GM12878 (cell line): Measurements from ENCODE around the gene ACSM6. TPM values are rescaled to one million over a fixed set of nuclear protein-coding genes. Genes with fewer than 3 reads are reported as not detected.

Source experiments
- E4F1 ChIP-seq: fragments of 450-650 bp; IDR thresholded peaks from 2 replicates; pipeline ENCODE4 v1.6.1; 2018; ENCODE audit warnings: borderline replicate concordance, mild to moderate bottlenecking; ENCODE audit not compliant: partially characterized antibody
- GABPA ChIP-seq: IDR thresholded peaks from 2 replicates; pipeline ENCODE4 v1.6.1; 2014; ENCODE audit warnings: antibody characterized with exemption, low read depth, mild to moderate bottlenecking, inconsistent platforms
- GATAD2B ChIP-seq: fragments of 450-650 bp; conservative IDR thresholded peaks from 2 replicates; pipeline ENCODE4 v1.6.1; 2017; ENCODE audit warnings: low read depth, mild to moderate bottlenecking, moderate library complexity
- IKZF1 ChIP-seq: fragments of 450-650 bp; conservative IDR thresholded peaks from 2 replicates; pipeline ENCODE4 v1.6.1; 2017; ENCODE audit warnings: antibody characterized with exemption, mild to moderate bottlenecking
- IRF3 ChIP-seq: fragments of 450-650 bp; IDR thresholded peaks from 2 replicates; pipeline ENCODE4 v1.6.1; 2014; ENCODE audit warnings: mild to moderate bottlenecking
- MAX ChIP-seq: IDR thresholded peaks from 2 replicates; pipeline ENCODE4 v1.6.1; 2012; ENCODE audit warnings: low read depth, low read length, improper control_type of control experiment
- PBX3 ChIP-seq: IDR thresholded peaks from 2 replicates; pipeline ENCODE4 v1.6.1; 2011; ENCODE audit warnings: mild to moderate bottlenecking, low read depth, low read length, moderate library complexity; ENCODE audit not compliant: insufficient replicate concordance
- PKNOX1 ChIP-seq: fragments of 450-650 bp; IDR thresholded peaks from 2 replicates; pipeline ENCODE4 v1.6.1; 2016; ENCODE audit warnings: mild to moderate bottlenecking
- SIN3A ChIP-seq: IDR thresholded peaks from 2 replicates; pipeline ENCODE4 v1.6.1; 2012; ENCODE audit warnings: low read depth, low read length, improper control_type of control experiment
- SKIL ChIP-seq: fragments of 450-650 bp; IDR thresholded peaks from 2 replicates; pipeline ENCODE4 v1.6.1; 2017; ENCODE audit warnings: mild to moderate bottlenecking, low read depth, inconsistent platforms; ENCODE audit not compliant: poor library complexity, severe bottlenecking
- SMAD1 ChIP-seq: fragments of 450-650 bp; IDR thresholded peaks from 2 replicates; pipeline ENCODE4 v1.6.1; 2018; ENCODE audit warnings: mild to moderate bottlenecking, low read depth; ENCODE audit not compliant: partially characterized antibody
- SREBF2 ChIP-seq: IDR thresholded peaks from 2 replicates; pipeline ENCODE4 v1.6.1; 2012; ENCODE audit warnings: mild to moderate bottlenecking, low read length
- TCF12 ChIP-seq: IDR thresholded peaks from 2 replicates; pipeline ENCODE4 v1.6.1; 2011; ENCODE audit warnings: low read depth, mild to moderate bottlenecking, low read length
- ZNF592 ChIP-seq: fragments of 450-650 bp; IDR thresholded peaks from 2 replicates; pipeline ENCODE4 v1.6.1; 2017; ENCODE audit warnings: mild to moderate bottlenecking, moderate library complexity
- ZNF622 ChIP-seq: fragments of 450-650 bp; IDR thresholded peaks from 2 replicates; pipeline ENCODE4 v1.6.1; 2017; ENCODE audit warnings: mild to moderate bottlenecking, inconsistent platforms
- ZSCAN29 ChIP-seq: fragments of 450-650 bp; IDR thresholded peaks from 2 replicates; pipeline ENCODE4 v1.6.1; 2017; ENCODE audit warnings: mild to moderate bottlenecking, moderate library complexity
- polyA plus RNA-seq, 11 experiments: library from polyadenylated mRNA; depleted of rRNA in 4 of 11; unstranded in 6 of 11; stranded (reverse) in 5 of 11; fragments of >200 nt; fragmentation: Nextera tagmentation in 4 of 11; fragmentation: Illumina TruSeq in 1 of 11; extraction: Ambion mirVana in 4 of 11; extraction: Trizol in 1 of 11; gene quantifications; 1 replicate in 1 of 11; 2 replicates in 10 of 11; pipeline versions ENCODE4 v1.2.1 to v1.2.3, GENCODE V29; 2011 to 2016; ENCODE audit warnings: inconsistent platforms in 2 of 11, missing spikeins in 2 of 11, low read depth in 1 of 11
- total RNA-seq, 4 experiments: library from RNA; depleted of rRNA in 3 of 4; stranded (reverse); fragments of >200 nt in 3 of 4; fragmentation: Illumina TruSeq in 1 of 4; extraction: Trizol in 1 of 4; gene quantifications; 2 replicates each; pipeline versions ENCODE4 v1.2.1 to v1.2.3, GENCODE V29; 2013 to 2021

ACSM6 gene
- total and polyA plus RNA-seq, 10 of the 15 experiments (the other 5 are each of a cell fraction or from before 2014, with no cell fraction given): 0.06 to 0.21 (median 0.20) TPM; not detected in 7

GRCh38 chr10:95236068-95236903, 42.2 kb downstream of the ACSM6 start (continued):
- TF ChIP-seq E4F1 (no peak), SIN3A (no peak), GABPA (0 out of 2 replicates have a peak, but pooled peaks have one; percentile 61), MAX (no peak), PKNOX1 (peak; percentile 88), ZNF592 (no peak), ZSCAN29 (no peak), SMAD1 (no peak), SREBF2 (no peak), IKZF1 (peak; percentile 81), GATAD2B (peak; percentile 51; the same call in 1 of the 2 replicates), ZNF622 (no peak), SKIL (peak; percentile 97), TCF12 (no peak), IRF3 (no peak), PBX3 (peak; percentile 28)
